ENCODE data around the gene FAM13A. TPM values are rescaled to one million over a fixed set of nuclear protein-coding genes. Genes with fewer than 3 reads are reported as not detected.

FAM13A gene
- total and polyA plus RNA-seq, 2 of the 8 experiments (the other 6 are each of a cell fraction or from before 2014, with no cell fraction given): 7.1 to 16.5 TPM

DNA sequence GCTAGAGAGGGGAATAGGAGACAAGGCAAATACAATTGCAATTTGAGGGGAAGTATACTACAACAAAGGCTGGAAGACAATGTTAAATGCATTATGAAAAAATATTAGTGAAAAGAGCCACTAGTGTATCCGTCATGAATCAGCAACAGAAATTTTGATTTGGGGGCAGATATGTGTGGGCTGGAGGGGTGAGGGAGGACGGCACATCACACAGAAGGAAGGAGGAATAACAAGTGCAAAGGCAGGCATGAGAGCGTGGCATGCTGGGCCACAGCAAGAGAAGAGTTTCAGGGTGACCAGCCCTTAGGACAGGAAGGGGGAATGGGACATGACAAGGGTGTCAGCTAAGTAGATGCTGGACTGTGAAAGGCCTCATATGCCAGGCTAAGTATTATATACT, 295.6 kb downstream of the FAM13A start (continued):
- TF ChIP-seq SAP30 (IDR thresholded peaks at IDR 0.05; ENCODE audit: insufficient read depth, insufficient replicate concordance, low read length) (no peak), ASH2L (IDR thresholded peaks at IDR 0.05; ENCODE audit: low read length) (no peak), CREB1 (IDR thresholded peaks at IDR 0.05) (no peak), GABPA (IDR thresholded peaks at IDR 0.05; ENCODE audit: borderline replicate concordance, insufficient read depth, low read length) (no peak), HDAC6 (IDR thresholded peaks at IDR 0.05; ENCODE audit: low read depth, low read length) (no peak)
- TF ChIP-seq, protein P1, sequence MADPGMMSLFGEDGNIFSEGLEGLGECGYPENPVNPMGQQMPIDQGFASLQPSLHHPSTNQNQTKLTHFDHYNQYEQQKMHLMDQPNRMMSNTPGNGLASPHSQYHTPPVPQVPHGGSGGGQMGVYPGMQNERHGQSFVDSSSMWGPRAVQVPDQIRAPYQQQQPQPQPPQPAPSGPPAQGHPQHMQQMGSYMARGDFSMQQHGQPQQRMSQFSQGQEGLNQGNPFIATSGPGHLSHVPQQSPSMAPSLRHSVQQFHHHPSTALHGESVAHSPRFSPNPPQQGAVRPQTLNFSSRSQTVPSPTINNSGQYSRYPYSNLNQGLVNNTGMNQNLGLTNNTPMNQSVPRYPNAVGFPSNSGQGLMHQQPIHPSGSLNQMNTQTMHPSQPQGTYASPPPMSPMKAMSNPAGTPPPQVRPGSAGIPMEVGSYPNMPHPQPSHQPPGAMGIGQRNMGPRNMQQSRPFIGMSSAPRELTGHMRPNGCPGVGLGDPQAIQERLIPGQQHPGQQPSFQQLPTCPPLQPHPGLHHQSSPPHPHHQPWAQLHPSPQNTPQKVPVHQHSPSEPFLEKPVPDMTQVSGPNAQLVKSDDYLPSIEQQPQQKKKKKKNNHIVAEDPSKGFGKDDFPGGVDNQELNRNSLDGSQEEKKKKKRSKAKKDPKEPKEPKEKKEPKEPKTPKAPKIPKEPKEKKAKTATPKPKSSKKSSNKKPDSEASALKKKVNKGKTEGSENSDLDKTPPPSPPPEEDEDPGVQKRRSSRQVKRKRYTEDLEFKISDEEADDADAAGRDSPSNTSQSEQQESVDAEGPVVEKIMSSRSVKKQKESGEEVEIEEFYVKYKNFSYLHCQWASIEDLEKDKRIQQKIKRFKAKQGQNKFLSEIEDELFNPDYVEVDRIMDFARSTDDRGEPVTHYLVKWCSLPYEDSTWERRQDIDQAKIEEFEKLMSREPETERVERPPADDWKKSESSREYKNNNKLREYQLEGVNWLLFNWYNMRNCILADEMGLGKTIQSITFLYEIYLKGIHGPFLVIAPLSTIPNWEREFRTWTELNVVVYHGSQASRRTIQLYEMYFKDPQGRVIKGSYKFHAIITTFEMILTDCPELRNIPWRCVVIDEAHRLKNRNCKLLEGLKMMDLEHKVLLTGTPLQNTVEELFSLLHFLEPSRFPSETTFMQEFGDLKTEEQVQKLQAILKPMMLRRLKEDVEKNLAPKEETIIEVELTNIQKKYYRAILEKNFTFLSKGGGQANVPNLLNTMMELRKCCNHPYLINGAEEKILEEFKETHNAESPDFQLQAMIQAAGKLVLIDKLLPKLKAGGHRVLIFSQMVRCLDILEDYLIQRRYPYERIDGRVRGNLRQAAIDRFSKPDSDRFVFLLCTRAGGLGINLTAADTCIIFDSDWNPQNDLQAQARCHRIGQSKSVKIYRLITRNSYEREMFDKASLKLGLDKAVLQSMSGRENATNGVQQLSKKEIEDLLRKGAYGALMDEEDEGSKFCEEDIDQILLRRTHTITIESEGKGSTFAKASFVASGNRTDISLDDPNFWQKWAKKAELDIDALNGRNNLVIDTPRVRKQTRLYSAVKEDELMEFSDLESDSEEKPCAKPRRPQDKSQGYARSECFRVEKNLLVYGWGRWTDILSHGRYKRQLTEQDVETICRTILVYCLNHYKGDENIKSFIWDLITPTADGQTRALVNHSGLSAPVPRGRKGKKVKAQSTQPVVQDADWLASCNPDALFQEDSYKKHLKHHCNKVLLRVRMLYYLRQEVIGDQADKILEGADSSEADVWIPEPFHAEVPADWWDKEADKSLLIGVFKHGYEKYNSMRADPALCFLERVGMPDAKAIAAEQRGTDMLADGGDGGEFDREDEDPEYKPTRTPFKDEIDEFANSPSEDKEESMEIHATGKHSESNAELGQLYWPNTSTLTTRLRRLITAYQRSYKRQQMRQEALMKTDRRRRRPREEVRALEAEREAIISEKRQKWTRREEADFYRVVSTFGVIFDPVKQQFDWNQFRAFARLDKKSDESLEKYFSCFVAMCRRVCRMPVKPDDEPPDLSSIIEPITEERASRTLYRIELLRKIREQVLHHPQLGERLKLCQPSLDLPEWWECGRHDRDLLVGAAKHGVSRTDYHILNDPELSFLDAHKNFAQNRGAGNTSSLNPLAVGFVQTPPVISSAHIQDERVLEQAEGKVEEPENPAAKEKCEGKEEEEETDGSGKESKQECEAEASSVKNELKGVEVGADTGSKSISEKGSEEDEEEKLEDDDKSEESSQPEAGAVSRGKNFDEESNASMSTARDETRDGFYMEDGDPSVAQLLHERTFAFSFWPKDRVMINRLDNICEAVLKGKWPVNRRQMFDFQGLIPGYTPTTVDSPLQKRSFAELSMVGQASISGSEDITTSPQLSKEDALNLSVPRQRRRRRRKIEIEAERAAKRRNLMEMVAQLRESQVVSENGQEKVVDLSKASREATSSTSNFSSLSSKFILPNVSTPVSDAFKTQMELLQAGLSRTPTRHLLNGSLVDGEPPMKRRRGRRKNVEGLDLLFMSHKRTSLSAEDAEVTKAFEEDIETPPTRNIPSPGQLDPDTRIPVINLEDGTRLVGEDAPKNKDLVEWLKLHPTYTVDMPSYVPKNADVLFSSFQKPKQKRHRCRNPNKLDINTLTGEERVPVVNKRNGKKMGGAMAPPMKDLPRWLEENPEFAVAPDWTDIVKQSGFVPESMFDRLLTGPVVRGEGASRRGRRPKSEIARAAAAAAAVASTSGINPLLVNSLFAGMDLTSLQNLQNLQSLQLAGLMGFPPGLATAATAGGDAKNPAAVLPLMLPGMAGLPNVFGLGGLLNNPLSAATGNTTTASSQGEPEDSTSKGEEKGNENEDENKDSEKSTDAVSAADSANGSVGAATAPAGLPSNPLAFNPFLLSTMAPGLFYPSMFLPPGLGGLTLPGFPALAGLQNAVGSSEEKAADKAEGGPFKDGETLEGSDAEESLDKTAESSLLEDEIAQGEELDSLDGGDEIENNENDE (IDR thresholded peaks at IDR 0.05; ENCODE audit: insufficient replicate concordance, low read length): no peak

All from H1 (cell line).